DOHH2 (cell line): Measurements from ENCODE around the gene AKR1C3.

Experiments
- H3F3A ChIP-seq: fragments of 200-600 bp; sonication (generic), shearing (Covaris generic); 2 replicates; pipeline ENCODE4 v1.6.0; 2016; ENCODE audit warnings: antibody characterized with exemption, mild to moderate bottlenecking; ENCODE audit not compliant: control insufficient read depth, insufficient read depth
- H3K27ac ChIP-seq: fragments of 200-600 bp; sonication (generic); 2 replicates; pipeline ENCODE4 v1.5.1; 2014; ENCODE audit warnings: low read depth, mild to moderate bottlenecking, low read length, moderate library complexity
- H3K27me3 ChIP-seq: fragments of 200-600 bp; sonication (generic); 2 replicates; pipeline ENCODE4 v1.6.1; 2014; ENCODE audit warnings: mild to moderate bottlenecking, low read length, mixed read lengths; ENCODE audit not compliant: control insufficient read depth
- H3K36me3 ChIP-seq: fragments of 200-600 bp; sonication (generic); 2 replicates; pipeline ENCODE4 v1.6.1; 2014; ENCODE audit warnings: mild to moderate bottlenecking, low read length, moderate library complexity, mixed read lengths; ENCODE audit not compliant: control insufficient read depth
- H3K4me1 ChIP-seq: fragments of 200-600 bp; sonication (generic); 2 replicates; pipeline ENCODE4 v1.6.1; 2014; ENCODE audit warnings: mild to moderate bottlenecking, low read length, mixed read lengths; ENCODE audit not compliant: control insufficient read depth
- H3K4me2 ChIP-seq: fragments of 200-600 bp; sonication (generic); 2 replicates; pipeline ENCODE4 v1.6.0; 2014; ENCODE audit warnings: mild to moderate bottlenecking, low read length, moderate library complexity
- H3K4me3 ChIP-seq: fragments of 200-600 bp; sonication (generic); 2 replicates; pipeline ENCODE4 v1.5.1; 2014; ENCODE audit warnings: mild to moderate bottlenecking, low read length, mixed read lengths
- H3K79me2 ChIP-seq: fragments of 200-600 bp; sonication (generic); 2 replicates; pipeline ENCODE4 v1.6.1; 2014; ENCODE audit warnings: mild to moderate bottlenecking, low read length, mixed read lengths; ENCODE audit not compliant: control insufficient read depth
- H3K9me2 ChIP-seq: fragments of 200-600 bp; sonication (generic); replicated peaks from 2 replicates; pipeline ENCODE4 v1.6.1; 2014; ENCODE audit warnings: mild to moderate bottlenecking, low read length, mixed read lengths; ENCODE audit not compliant: control insufficient read depth
- H3K9me3 ChIP-seq: fragments of 200-600 bp; sonication (generic); 2 replicates; pipeline ENCODE4 v1.6.1; 2014; ENCODE audit warnings: antibody characterized with exemption, low read length, mixed read lengths; ENCODE audit not compliant: control insufficient read depth, insufficient read depth
- H4K20me1 ChIP-seq: fragments of 200-600 bp; sonication (generic); 2 replicates; pipeline ENCODE4 v1.6.0; 2014; ENCODE audit warnings: low read depth, mild to moderate bottlenecking, antibody characterized with exemption, low read length, moderate library complexity; ENCODE audit not compliant: control insufficient read depth, insufficient read depth
- CTCF ChIP-seq: fragments of 200-600 bp; sonication (generic); IDR thresholded peaks from one replicate; pipeline ENCODE4 v1.5.1; 2014; ENCODE audit warnings: antibody characterized with exemption, mild to moderate bottlenecking, low read depth, low read length; ENCODE audit not compliant: poor library complexity, severe bottlenecking
- EZH2phosphoT487 ChIP-seq: fragments of 200-600 bp; sonication (generic); IDR thresholded peaks from 2 replicates; pipeline ENCODE4 v1.6.1; 2017; ENCODE audit warnings: borderline replicate concordance, mild to moderate bottlenecking, antibody characterized with exemption, low read length, moderate library complexity, mixed read lengths

Gene AKR1C3

GRCh38 chr10:5071411-5072198, 22.6 kb upstream of the AKR1C3 start:
- Histone ChIP-seq H3K4me2 (no peak overlapping the region), H3K4me3 (no peak overlapping the region), H3K36me3 (no peaks in the 10 kb centered on the region), H3F3A (no peaks in the 10 kb centered on the region), H3K27me3 (no peaks in the 10 kb centered on the region), H3K9me3 (no peaks in the 10 kb centered on the region), H4K20me1 (no peaks in the 10 kb centered on the region), H3K27ac (no peak overlapping the region), H3K4me1 (no peaks in the 10 kb centered on the region), H3K79me2 (no peaks in the 10 kb centered on the region), H3K9me2 (no peaks in the 10 kb centered on the region)
- no peak for TF ChIP-seq EZH2phosphoT487
- no peak for TF ChIP-seq CTCF

DNA sequence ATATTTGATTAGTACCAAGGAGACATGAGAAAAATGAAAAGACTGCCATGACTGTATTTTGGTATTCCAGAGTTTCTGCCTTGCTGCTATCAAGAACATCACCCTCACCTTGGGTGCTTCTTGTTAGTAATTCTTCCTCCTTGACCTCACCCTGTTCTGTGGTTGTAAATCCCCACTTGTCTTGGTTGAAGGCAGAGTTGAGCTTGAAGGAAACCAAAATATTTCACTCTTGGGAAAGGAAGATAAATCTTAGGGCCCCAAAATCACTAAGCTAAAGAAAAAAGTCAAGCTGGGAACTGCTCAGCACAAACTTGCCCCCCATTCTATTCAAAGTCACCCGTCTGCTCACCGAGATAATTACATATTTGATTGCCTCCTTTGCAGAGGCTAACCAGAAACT, 20.6 kb upstream of the AKR1C3 start:
- no peaks in the 10 kb centered on the region for H4K20me1 ChIP-seq
- no peaks in the 10 kb centered on the region for H3K27me3 ChIP-seq
- no peaks in the 10 kb centered on the region for H3K9me2 ChIP-seq
- H3K4me3 ChIP-seq, result no peak overlapping the region
- no peaks in the 10 kb centered on the region for H3K79me2 ChIP-seq
- TF ChIP-seq EZH2phosphoT487, result no peak
- no peak for TF ChIP-seq CTCF
- H3F3A ChIP-seq, result no peaks in the 10 kb centered on the region
- H3K27ac ChIP-seq, result no peak overlapping the region
- no peaks in the 10 kb centered on the region for H3K36me3 ChIP-seq
- H3K9me3 ChIP-seq, result no peaks in the 10 kb centered on the region
- no peak overlapping the region for H3K4me2 ChIP-seq
- no peaks in the 10 kb centered on the region for H3K4me1 ChIP-seq

DNA sequence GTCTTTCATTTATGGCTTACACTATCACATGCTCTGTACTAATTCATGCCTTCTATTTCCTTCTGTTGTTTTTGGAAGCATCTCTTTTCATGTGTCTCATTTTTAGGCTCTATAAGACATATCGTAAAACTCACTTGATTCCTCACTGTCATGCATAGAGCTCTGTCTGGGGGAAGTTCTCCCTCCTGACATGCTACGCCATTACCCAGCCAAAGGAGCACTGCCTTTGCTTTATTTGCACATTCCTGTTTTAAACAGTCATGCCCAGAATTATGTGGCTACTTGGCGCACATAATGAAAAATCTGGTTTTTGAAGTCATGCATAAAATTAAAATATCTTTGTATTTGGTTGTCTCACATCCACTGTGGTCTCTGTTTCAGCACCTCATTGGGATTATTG, 17.6 kb upstream of the AKR1C3 start:
- Histone ChIP-seq H3K27ac (no peak overlapping the region), H3K27me3 (no peaks in the 10 kb centered on the region), H3K36me3 (no peaks in the 10 kb centered on the region), H3K4me1 (no peaks in the 10 kb centered on the region), H3K4me2 (no peak overlapping the region), H3F3A (no peaks in the 10 kb centered on the region), H4K20me1 (no peaks in the 10 kb centered on the region), H3K9me3 (no peaks in the 10 kb centered on the region), H3K79me2 (no peaks in the 10 kb centered on the region), H3K9me2 (no peaks in the 10 kb centered on the region), H3K4me3 (no peak overlapping the region)
- TF ChIP-seq CTCF (no peak), EZH2phosphoT487 (no peak)
